ENCODE measurements around the gene IFI27L2. TPM values are rescaled to one million over a fixed set of nuclear protein-coding genes. Genes with fewer than 3 reads are reported as not detected.

Gene IFI27L2
- polyA plus RNA-seq, 1 donor from 2014 or later, result 23.7 TPM

- no peaks in the 10 kb centered on the region for H4K20me1 ChIP-seq (ENCODE audit: insufficient read depth)
- no peaks in the 10 kb centered on the region for H3K9me2 ChIP-seq (ENCODE audit: insufficient read depth, low read length)
- no peak overlapping the region for H2AFZ ChIP-seq (ENCODE audit: low read depth, low read length)
- H3F3A ChIP-seq (ENCODE audit: insufficient read depth, low read length, poor library complexity, severe bottlenecking), result no peaks in the 10 kb centered on the region
- H3K27me3 ChIP-seq (ENCODE audit: insufficient read depth, low read depth, low read length), result no peaks in the 10 kb centered on the region
- H3K36me3 ChIP-seq (ENCODE audit: insufficient read depth, low read length), result no peaks in the 10 kb centered on the region
- no peak overlapping the region for H3K27ac ChIP-seq (ENCODE audit: low read length)
- H3K4me2 ChIP-seq (ENCODE audit: low read length), result no peak overlapping the region
- no peak overlapping the region for H3K4me3 ChIP-seq (ENCODE audit: low read length)
- no peak overlapping the region for H3K9ac ChIP-seq (ENCODE audit: low read length)
- TF ChIP-seq REST (IDR thresholded peaks at IDR 0.05; ENCODE audit: borderline replicate concordance) (no peak), RAD21 (conservative IDR thresholded peaks at IDR 0.05) (no peak), SMC3 (conservative IDR thresholded peaks at IDR 0.05; ENCODE audit: poor library complexity) (no peak), EZH2 (IDR thresholded peaks at IDR 0.05; ENCODE audit: borderline replicate concordance, insufficient read depth, low read length, poor library complexity, severe bottlenecking) (no peak), MXI1 (conservative IDR thresholded peaks at IDR 0.05; ENCODE audit: poor library complexity, severe bottlenecking) (no peak), EP300 (conservative IDR thresholded peaks at IDR 0.05; ENCODE audit: poor library complexity, severe bottlenecking) (no peak), TAF1 (IDR thresholded peaks at IDR 0.05; ENCODE audit: low read depth) (no peak), POLR2AphosphoS5 (IDR thresholded peaks at IDR 0.05) (no peak)
- TF ChIP-seq, protein P1, sequence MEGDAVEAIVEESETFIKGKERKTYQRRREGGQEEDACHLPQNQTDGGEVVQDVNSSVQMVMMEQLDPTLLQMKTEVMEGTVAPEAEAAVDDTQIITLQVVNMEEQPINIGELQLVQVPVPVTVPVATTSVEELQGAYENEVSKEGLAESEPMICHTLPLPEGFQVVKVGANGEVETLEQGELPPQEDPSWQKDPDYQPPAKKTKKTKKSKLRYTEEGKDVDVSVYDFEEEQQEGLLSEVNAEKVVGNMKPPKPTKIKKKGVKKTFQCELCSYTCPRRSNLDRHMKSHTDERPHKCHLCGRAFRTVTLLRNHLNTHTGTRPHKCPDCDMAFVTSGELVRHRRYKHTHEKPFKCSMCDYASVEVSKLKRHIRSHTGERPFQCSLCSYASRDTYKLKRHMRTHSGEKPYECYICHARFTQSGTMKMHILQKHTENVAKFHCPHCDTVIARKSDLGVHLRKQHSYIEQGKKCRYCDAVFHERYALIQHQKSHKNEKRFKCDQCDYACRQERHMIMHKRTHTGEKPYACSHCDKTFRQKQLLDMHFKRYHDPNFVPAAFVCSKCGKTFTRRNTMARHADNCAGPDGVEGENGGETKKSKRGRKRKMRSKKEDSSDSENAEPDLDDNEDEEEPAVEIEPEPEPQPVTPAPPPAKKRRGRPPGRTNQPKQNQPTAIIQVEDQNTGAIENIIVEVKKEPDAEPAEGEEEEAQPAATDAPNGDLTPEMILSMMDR (IDR thresholded peaks at IDR 0.05; ENCODE audit: poor library complexity, severe bottlenecking), result no peak
- H3K79me2 ChIP-seq (replicated peaks; ENCODE audit: insufficient read depth, low read length), result no peaks in the 10 kb centered on the region
- H3K9me3 ChIP-seq (ENCODE audit: low read length), result no peaks in the 10 kb centered on the region
Measured at GRCh38 chr14:94121485-94121884, 7.9 kb downstream of the IFI27L2 start.

DNA sequence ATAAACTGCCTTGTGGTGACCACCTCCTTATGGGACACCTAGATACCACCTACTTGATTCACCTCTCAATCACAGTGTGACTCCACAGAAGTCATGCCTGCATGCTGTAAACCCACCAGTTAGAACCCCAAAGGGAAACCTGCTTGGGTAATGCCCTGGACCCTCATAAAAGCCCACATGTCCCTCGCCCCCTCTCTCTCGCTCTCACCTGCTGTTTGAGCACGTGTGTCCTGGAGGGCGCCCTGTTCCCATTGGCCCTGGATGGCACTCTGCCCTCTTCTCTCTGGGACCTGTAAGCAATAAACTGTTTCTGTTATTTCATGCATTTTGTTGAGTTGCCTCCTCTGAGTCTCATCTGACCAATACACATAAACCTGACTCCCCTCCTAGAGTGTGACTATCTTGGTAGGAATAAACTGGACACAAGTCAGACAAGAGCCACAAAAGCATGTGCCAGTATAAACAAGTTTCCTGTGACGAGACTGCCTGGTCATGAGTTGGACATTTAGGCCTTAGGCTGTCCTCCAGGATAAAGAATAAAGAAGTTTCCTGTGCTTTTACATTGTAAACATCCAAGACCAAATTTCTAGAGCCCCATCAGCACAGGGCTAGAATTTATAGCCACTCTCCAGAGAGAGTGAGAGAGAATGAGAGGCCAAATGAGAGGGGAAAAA, 8.6 kb downstream of the IFI27L2 start:
- no peak for TF ChIP-seq SMC3 (conservative IDR thresholded peaks at IDR 0.05; ENCODE audit: poor library complexity)
- no peak for TF ChIP-seq EP300 (conservative IDR thresholded peaks at IDR 0.05; ENCODE audit: poor library complexity, severe bottlenecking)
- no peak for TF ChIP-seq EZH2 (IDR thresholded peaks at IDR 0.05; ENCODE audit: borderline replicate concordance, insufficient read depth, low read length, poor library complexity, severe bottlenecking)
- no peak for TF ChIP-seq REST (IDR thresholded peaks at IDR 0.05; ENCODE audit: borderline replicate concordance)
- H3K9ac ChIP-seq (ENCODE audit: low read length), result no peak overlapping the region
- no peaks in the 10 kb centered on the region for H3K27me3 ChIP-seq (ENCODE audit: insufficient read depth, low read depth, low read length)
- no peaks in the 10 kb centered on the region for H3K79me2 ChIP-seq (replicated peaks; ENCODE audit: insufficient read depth, low read length)
- H3K9me3 ChIP-seq (ENCODE audit: low read length), result no peaks in the 10 kb centered on the region
- H2AFZ ChIP-seq (ENCODE audit: low read depth, low read length), result no peak overlapping the region
- H3K27ac ChIP-seq (ENCODE audit: low read length), result no peak overlapping the region
- H3K9me2 ChIP-seq (ENCODE audit: insufficient read depth, low read length), result no peaks in the 10 kb centered on the region
- H3K4me3 ChIP-seq (ENCODE audit: low read length), result no peak overlapping the region
- H3F3A ChIP-seq (ENCODE audit: insufficient read depth, low read length, poor library complexity, severe bottlenecking), result no peaks in the 10 kb centered on the region
- H3K36me3 ChIP-seq (ENCODE audit: insufficient read depth, low read length), result no peaks in the 10 kb centered on the region
- H4K20me1 ChIP-seq (ENCODE audit: insufficient read depth), result no peaks in the 10 kb centered on the region
- no peak overlapping the region for H3K4me2 ChIP-seq (ENCODE audit: low read length)

Measured in neural cell (in vitro differentiated cells).